ENCODE results near the gene TARDBP. TPM values are rescaled to one million over a fixed set of nuclear protein-coding genes. Genes with fewer than 3 reads are reported as not detected.
A peak's percentile ranks its signal among the peaks of the same experiment; 100 is the strongest.

Gene TARDBP
- total and polyA plus RNA-seq, 9 of the 15 experiments (the other 6 are each of a cell fraction or from before 2014, with no cell fraction given): 122 to 515 (median 243) TPM

- TF ChIP-seq, protein P1, sequence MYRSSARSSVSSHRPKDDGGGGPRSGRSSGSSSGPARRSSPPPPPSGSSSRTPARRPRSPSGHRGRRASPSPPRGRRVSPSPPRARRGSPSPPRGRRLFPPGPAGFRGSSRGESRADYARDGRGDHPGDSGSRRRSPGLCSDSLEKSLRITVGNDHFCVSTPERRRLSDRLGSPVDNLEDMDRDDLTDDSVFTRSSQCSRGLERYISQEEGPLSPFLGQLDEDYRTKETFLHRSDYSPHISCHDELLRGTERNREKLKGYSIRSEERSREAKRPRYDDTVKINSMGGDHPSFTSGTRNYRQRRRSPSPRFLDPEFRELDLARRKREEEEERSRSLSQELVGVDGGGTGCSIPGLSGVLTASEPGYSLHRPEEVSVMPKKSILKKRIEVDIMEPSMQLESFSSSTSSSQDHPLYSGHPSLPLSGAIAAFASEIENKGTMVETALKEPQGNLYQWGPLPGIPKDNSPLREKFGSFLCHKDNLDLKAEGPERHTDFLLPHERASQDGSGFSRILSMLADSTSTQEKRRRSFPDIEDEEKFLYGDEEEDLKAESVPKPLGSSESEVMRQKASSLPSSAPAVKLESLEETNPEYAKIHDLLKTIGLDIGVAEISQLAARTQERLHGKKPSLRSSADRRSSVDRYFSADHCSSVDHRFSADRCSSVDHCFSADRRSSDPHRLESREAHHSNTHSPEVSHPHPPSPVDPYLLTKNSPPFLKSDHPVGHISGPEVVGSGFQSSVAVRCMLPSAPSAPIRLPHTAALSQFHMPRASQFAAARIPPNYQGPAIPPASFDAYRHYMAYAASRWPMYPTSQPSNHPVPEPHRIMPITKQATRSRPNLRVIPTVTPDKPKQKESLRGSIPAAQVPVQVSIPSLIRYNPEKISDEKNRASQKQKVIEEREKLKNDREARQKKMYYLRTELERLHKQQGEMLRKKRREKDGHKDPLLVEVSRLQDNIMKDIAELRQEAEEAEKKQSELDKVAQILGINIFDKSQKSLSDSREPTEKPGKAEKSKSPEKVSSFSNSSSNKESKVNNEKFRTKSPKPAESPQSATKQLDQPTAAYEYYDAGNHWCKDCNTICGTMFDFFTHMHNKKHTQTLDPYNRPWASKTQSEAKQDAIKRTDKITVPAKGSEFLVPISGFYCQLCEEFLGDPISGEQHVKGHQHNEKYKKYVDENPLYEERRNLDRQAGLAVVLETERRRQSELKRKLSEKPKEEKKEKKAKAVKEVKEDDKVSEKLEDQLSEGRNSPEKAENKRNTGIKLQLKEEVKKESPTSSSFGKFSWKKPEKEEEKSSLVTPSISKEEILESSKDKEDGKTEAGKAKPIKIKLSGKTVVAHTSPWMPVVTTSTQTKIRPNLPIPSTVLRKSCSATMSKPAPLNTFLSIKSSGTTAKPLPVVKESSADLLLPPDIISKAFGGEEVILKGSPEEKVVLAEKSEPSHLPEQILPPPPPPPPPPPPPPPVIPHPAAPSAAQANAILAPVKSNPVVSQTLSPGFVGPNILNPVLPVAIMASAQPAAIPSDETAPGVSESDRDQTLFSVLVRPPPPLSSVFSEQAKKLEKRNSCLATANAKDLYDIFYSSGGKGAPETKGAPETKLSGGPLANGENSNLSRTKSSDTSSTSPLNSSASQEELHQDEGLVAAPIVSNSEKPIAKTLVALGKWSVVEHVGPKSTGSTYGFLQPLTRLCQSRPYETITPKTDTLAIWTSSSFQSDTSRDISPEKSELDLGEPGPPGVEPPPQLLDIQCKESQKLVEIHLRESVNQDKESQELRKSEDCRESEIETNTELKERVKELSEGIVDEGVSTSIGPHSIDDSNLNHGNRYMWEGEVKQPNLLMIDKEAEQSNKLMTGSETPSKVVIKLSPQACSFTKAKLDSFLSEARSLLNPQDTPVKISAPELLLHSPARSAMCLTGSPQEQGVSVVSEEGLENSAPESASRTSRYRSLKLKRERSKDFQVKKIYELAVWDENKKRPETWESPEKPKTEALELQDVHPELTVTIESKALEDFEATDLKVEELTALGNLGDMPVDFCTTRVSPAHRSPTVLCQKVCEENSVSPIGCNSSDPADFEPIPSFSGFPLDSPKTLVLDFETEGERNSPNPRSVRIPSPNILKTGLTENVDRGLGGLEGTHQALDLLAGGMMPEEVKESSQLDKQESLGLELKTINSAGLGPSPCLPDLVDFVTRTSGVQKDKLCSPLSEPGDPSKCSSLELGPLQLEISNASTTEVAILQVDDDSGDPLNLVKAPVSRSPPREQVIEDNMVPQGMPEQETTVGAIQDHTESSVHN (IDR thresholded peaks at IDR 0.05; ENCODE audit: borderline replicate concordance in 1 of 2, low read depth in 1 of 2): no peak
- TF ChIP-seq HDAC2 (IDR thresholded peaks at IDR 0.05): peak; percentile 18; the same call in 1 of the 2 replicates
- peak; percentile 72 for TF ChIP-seq U2AF1 (optimal IDR thresholded peaks at IDR 0.05; ENCODE audit: low read depth, low read length)
- no peak for TF ChIP-seq ZC3H4 (CRISPR knock-in tag; IDR thresholded peaks at IDR 0.05; ENCODE audit: borderline replicate concordance)
- no peak for TF ChIP-seq KLF6 (CRISPR knock-in tag; IDR thresholded peaks at IDR 0.05; ENCODE audit: borderline replicate concordance)
- no peak for TF ChIP-seq RCOR1 (IDR thresholded peaks at IDR 0.05; ENCODE audit: borderline replicate concordance in 1 of 2, low read depth in 2 of 2, low read length in 2 of 2)
- TF ChIP-seq, protein P2, sequence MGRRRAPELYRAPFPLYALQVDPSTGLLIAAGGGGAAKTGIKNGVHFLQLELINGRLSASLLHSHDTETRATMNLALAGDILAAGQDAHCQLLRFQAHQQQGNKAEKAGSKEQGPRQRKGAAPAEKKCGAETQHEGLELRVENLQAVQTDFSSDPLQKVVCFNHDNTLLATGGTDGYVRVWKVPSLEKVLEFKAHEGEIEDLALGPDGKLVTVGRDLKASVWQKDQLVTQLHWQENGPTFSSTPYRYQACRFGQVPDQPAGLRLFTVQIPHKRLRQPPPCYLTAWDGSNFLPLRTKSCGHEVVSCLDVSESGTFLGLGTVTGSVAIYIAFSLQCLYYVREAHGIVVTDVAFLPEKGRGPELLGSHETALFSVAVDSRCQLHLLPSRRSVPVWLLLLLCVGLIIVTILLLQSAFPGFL (CRISPR knock-in tag; IDR thresholded peaks at IDR 0.05): no peak
- no peak for TF ChIP-seq ZBTB11 (CRISPR knock-in tag; IDR thresholded peaks at IDR 0.05)
- TF ChIP-seq ZNF507 (tag; conservative IDR thresholded peaks at IDR 0.05): no peak
- no peak for TF ChIP-seq CBX3 (IDR thresholded peaks at IDR 0.05; ENCODE audit: borderline replicate concordance in 1 of 2, low read length in 2 of 2)
- TF ChIP-seq MTA3 (IDR thresholded peaks at IDR 0.05; ENCODE audit: borderline replicate concordance): peak; percentile 83
- TF ChIP-seq MTA1 (IDR thresholded peaks at IDR 0.05; ENCODE audit: borderline replicate concordance): no peak
- no peak for TF ChIP-seq PYGO2 (tag; IDR thresholded peaks at IDR 0.05)
These were observed at the start of gene TARDBP (continued) for GRCh38 chr1:11012260-11013159.

Measured in K562 (cell line).